Activated CD4-positive, alpha-beta T cell treated with anti-CD3 and anti-CD28 coated beads, Interleukin-2, amount 50 U/mL, for 16 hours (primary cell): ENCODE measurements around the gene PRSS3.
"Not testable (repeated sequence)": the region's sequence is repeated elsewhere in the genome, so short reads cannot be mapped to it uniquely, and the experiment has no call there.

Source experiments
- DNase-seq: peaks from one replicate; pipeline ENCODE4 v3.0.0-alpha.2; 2020

Gene PRSS3

DNA sequence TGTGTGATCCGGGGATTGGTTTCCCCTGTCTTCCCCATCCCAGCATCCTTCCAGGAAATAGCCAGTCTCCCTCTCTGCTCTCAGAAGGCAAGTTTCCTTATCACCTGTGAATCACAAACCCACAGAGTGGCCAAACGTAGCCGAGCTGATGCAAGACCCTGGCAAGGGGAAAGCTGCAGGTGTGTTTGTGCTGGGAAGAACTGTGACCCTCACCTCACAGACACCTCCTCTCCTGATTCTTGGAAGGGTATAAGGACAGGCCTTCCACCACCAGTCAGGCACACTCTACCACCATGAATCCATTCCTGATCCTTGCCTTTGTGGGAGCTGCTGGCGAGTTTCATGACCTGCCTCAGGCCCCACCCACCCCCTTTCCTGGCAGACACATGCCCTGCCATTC, at the start of gene PRSS3:
Gene PRSS3 (plus strand): TSS at position 281 of the 400 bp plus-strand sequence. CDS start 13 bp downstream, at position 294.
- no peak for DNase-seq

DNA sequence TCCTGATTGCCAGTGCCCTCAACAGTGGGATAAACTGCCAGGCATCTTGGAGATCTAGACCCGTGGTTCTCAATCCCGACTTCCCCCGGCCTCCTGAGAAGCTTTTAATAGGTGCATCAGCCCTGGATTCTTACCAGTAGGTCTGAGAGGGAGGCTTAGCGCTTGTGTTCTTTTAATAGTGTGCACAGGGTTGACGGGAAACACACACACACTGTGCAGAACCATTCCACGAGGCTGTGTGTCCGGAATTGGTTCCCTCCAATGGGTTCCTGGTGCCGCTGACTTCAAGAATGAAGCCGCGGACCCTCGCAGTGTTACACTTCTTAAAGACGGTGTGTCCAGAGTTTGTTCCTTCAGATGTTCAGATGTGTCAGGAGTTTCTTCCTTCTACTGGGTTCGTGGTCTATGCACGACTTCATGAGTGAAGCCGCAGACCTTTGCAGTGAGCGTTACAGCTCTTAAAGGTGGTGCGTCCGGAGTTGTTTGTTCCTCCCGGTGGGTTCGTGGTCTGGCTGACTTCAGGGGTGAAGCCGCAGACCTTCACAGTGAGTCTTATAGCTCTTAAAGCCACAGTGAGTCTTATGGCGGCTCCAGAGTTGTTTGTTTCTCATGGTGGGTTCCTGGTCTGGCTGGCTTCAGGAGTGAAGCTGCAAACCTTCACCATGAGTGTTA, 46.6 kb upstream of the PRSS3 start:
- DNase-seq: peak; percentile 39

DNA sequence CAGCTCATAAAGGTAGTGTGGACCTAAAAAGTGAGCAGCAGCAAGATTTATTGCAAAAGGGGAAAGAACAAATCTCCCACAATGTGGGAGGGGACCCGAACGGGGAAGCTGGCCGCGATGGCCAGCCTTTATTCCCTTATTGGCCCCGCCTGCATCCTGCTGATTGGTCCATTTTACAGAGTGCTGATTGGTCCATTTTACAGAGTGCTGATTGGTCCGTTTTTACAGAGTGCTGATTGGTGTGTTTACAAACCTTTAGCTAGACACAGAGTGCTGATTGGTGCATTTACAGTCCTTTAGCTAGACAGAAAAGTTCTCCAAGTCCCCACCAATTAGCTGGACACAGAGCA, 46.1 kb upstream of the PRSS3 start:
- DNase-seq: peak; percentile 17

DNA sequence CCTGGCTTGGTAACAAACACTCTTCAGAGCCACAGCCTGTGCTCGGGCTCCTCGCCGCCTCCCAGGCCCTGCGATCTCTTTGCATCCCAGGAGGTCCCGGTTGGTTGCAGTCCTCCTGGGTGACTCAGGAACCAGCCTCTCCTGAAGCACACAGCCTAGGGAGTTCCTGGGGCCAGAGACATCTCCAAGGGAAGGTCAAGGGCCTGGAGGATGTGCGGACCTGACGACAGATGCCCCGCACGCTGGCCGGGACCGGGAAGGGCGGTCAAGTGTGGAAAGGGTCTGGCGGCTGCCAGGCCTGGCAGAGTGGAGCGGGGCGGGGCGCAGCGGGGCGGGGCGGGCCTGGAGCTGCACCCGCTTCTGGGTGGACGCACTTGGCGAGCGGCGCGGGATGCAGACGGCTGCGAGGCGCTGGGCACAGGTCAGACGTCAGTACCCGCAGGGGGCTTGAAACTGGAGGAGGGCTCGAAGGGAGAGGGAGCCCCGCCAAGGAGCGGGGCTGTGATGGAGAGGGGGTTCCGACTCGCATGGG, 45.0 kb upstream of the PRSS3 start:
- DNase-seq: no peak

DNA sequence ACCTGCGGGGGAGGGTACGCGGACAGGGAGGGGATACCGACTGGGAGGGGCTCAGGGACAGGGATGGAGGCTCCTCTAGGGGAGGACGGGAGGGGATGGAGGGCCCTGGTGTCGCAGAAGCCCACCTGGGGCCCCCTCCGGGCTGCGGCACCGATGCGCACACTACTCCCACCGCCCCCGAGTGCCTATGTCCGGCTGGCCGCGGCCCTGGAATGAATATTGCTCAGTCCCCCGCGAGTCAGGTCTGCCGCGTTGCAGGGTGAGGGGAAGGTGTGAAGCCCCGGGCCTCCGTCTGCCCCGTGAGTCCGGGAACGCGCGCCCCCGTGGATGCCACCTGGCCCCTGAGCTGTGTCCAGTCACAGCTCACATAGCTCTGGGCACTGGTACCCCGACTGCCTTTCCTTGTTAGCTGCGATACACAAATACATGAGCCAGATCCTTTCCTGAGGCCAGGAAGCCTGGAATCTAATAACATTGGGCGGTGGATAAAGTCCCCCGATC, 44.5 kb upstream of the PRSS3 start:
- DNase-seq: no peak

DNA sequence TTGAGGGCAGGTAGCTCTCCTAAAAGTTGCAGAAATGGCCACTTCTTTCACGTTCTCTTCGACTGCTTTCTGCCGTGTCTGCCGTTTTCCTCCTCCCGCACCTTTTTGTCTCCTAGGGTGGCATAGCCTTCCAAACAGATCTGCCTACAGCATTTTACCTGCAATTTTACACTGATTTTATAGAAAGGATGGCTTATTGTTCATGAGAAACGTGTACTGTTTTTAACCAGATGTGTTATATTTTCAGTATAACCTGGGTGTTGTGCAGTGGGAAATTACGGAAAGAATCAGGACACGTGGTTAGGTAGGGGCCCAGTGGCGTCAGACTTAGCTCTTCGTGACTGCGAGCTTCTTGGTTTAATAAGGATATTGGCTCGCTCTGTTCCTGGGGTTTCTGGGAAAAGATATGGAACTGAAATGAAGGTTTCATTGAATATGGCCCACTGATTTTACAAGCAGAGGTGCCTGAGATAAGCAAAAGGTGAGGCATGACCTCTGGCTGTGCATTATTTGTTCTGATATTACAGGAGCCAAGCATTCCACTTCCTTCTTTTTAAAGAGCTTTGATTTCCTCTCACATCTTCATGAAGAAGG, 43.7 kb upstream of the PRSS3 start:
- no peak for DNase-seq

DNA sequence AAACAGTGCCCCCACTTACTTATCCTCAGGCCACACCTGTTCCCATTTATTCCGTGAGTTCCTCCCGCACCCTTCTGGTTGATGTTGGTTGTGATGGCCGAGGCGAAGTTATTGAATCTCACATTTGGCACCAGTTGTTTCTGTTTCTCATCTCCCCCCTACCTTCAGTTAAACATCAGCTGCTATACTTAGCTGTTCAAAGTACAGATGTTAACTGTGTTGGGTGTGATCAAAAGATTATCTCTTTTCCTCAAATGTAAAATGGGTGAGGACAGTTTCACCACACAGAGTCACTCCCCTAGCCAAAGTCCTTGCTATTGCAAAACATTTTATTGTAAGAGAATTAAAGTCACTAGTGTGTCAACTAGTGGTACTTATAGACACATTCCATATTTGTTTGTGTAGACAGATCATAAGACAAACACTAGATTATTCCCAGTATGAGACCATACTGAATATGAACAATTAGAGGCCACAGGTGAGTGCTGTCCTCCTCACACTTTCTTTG, 43.2 kb upstream of the PRSS3 start:
- no peak for DNase-seq

DNA sequence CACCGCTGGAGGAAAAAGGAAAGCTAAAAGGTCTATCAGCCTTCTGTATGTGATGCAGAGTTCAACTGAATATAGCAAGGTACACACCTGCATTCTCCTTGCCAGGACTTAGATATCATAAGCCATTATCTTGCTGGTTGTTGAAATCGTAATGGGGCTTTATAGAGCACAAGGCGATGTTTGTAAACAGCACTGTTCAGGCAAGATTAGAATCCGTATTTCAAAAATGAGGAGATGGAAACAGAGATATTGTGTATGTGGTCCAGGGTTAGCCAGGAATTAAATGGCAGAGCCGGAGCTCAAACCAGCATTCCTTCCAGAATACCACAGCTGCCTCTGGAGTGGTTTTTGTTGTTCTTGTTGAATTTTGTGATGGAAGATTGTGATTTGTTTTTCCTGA, 42.6 kb upstream of the PRSS3 start:
- not testable (repeated sequence) for DNase-seq

DNA sequence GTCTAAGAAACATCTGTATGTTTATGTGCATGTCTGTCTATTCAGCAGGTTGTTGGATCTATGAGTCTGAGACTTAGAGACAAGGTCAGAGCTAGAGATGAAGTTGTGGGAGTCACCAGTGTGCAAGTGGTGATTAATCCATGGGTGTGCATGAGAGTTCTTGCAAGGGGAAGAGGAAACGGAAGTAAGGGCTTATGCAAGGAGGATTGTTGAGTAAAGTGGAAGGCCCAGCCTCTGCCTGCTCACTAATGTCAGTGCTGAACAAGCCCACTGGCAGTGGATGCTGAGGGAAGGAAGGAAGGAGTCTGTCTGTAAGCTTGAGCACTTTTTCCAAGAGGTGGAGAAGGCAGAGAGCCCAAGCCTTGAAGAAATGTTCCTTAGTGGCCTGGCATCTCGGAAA, 35.7 kb upstream of the PRSS3 start:
- DNase-seq: not testable (repeated sequence)

DNA sequence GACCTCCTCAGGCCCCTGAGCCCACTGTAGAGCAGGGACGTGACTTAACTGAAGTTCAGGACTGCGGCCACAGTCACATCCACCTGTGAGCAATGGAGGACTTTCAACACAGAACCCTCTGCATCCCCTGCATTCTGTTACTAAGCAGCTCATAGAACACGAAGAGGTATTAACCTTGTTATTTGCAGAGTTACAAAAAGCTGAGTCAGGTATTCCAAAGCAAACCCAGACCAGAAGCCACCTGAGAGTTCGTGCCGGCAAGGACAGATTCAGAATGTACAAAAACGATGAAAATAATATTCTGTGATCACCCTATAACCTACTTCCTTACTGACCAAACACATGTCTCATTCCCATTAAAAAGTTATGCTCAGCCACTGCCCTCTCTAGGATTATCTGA, 33.0 kb upstream of the PRSS3 start:
- DNase-seq: no peak

DNA sequence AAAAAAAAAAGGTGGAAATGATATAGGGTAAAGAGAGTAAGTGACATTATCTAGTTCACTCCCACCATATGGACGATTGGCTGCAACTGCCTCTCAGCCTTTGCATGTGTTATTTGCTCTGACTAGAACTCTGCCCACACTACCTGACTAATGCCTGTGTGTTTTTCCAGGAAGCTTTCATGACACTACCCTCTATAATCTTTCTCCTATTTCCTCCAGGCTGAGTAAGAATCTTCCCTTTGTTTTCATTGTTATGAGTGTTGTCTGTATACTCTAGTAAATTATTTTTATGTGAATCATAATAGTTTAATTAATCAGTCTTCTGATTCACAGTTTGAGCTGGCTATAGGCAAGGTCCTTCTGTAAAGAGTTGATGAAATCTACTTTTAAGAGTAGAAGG, 31.7 kb upstream of the PRSS3 start:
- not testable (repeated sequence) for DNase-seq

DNA sequence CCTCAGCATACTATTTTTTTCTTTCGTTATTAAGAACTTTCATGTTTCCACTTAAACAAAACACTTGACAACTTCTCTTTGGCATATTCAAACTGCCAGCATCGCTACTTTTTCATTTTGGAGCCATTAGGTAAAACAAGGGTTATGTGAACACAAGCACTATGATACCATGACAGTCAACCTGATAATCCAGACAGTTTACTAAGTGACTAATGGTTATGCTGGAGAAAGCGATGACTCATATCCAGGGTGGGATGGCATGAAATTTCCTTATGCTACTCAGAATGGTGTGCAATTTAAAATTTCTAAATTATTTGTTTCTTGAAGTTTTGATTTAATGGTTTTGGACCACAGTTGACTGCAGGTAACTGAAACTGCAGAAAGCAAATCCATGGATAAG, 29.9 kb upstream of the PRSS3 start:
- DNase-seq: peak; percentile 14

DNA sequence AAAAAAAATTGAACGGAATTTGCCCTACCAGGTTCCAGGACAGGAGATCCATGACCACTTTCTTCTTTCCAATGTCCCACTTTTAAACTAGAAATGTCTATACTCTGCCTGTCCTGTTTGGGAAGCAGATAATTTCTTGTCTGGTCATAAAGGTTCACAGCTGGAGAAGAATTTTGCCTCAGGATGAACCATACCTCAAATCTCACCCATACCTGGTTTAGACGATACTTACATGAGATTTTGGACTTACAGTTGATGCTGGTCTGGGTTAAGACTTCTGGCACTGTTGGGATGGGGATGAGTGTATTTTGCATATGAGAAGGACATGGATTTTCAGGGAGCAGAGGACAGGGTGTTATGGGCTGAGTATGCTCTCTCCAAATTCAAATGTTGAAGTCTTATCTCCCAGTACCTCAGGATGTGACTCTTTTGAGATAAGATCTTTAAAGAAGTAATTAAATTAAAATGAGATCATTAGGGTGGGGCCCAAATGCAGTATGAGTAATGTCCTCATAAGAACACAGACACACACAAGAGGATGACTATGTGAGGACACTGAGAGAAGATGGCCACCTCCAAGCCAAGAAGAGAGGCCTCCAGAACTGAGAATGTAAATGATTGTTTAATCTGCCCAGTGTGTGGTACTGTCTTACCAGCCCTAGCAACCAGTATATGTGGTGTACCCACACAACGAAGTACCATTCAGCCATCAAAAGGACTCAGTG, 25.0 kb upstream of the PRSS3 start:
- DNase-seq: not testable (repeated sequence)

DNA sequence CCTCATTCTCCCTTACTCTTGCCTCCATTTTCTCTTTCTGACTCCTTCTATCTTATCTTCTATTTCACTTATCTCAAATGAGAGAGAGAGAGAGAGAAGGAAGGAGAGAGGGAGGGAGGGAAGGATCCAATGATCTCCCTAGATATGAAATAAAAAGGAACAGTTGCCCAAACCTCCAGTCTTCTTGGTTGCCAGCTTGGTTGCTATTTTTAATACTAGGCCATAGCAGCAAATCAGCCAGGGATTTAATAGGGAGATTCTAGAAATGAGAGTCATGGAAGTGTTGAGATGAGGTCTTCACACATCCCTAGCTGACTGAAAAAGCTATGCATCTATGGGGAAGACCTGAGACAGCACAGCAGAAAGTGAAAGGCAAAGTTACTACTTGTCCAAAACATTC, 22.2 kb upstream of the PRSS3 start:
- DNase-seq: not testable (repeated sequence)

DNA sequence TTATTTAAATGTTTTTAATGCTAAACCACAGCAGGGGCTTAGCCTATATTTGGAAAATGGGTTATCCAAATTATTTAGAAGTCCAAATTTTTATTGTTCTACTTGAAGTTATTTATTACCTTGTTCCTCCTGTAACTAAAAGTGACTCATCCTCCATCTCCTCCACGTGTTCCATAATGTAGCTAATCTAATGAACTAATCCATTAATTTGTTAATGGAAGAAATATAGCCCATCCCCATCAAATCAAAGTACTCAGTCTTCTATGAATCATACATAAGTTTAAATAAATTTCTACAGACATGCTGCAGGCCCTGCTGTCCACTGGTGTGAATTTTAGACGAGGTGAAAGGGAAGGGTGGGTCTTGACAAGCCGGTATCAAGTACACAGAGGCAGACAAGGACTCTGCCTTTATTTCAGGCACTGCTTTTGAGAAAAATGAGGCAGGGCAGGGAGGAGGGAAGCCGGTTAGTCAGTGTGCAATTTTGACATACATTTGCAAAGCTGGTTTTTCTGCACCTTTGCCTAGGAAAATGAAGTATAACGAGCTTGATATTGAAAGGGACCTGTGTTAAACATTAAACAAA, 21.2 kb upstream of the PRSS3 start:
- DNase-seq: not testable (repeated sequence)

DNA sequence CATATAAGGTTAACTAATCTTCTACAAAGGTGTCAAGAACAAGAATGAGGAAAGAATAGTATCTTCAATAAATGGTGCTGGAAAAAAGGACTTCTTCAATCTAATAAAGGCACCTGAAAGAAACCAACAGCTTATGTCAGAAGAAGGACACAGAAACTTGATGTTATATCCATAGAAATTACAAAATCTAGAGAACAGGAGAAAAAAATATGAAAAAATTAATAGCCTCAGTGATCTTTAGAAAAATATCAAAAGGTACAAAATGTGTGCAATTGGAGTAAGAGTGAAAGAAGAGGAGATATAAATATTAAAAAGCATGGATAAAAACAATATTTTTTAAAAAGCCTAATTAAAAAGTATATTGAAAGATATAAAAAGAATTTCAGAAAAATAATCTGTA, 18.8 kb upstream of the PRSS3 start:
- DNase-seq: no peak

DNA sequence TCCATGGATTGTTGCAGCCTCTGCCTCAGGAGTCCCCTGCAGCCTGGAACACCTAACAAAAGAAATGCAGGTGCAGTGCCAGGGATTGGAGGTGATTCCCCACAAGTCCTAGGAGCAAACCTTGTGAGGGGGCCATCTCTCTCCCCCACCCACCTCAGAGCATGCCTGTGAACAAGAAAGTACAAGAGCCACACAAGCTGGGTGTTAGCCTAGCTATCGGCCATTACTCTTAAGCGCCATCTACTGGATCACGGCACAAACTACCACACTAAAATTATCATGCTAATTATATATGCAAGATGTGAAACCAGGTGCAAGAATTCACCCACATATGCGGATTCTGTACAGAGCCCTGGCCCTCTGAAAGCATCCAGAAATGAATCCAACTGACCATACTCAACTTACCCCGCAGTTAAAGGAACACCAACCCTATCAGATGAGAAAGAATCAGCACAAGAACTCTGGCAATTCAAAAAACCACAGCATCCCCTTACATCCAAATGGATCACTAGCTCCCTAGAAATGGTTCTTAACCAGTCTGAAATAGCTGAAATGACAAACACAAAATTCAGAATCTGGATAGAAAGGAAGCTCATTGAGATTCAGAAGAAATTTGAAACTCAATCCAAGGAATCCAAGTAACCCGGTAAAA, 16.5 kb upstream of the PRSS3 start:
- DNase-seq: peak; percentile 74

DNA sequence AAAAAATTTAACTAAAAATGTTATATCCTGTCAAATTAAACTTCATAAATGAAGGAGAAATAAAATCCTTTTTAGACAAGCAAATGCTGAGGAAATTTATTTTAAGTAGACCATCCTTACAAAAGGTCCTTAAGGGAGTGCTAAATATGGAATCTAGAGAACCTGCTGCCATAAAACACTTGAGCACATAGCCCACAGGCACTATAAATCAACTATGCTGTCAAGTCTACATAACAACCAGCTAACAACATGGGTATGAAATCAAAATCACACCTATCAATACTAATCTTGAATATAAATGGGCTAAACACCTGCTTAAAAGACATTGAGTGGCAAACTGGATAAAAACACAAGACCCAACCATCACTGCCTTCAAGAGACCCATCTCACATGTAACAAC, 15.1 kb upstream of the PRSS3 start:
- no peak for DNase-seq

DNA sequence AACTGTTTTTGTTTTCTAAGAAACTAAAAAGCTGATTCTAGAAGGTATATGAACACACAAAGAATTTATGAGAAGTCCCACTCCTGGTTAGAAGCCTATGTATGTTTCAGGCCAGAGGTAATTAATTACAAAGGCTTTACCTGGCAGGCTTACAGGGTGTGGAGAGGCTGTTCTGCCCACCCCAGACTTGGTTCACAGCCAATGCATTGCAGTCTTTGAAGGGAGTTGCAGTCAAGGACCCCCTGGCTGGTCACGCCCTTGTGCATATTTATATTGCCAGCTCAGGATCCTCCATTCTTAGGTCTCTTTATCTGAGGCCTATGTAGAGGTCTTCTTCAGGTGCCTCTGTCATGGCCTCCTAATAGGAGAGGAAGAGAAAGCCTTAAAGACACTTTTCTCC, 13.6 kb upstream of the PRSS3 start:
- no peak for DNase-seq

DNA sequence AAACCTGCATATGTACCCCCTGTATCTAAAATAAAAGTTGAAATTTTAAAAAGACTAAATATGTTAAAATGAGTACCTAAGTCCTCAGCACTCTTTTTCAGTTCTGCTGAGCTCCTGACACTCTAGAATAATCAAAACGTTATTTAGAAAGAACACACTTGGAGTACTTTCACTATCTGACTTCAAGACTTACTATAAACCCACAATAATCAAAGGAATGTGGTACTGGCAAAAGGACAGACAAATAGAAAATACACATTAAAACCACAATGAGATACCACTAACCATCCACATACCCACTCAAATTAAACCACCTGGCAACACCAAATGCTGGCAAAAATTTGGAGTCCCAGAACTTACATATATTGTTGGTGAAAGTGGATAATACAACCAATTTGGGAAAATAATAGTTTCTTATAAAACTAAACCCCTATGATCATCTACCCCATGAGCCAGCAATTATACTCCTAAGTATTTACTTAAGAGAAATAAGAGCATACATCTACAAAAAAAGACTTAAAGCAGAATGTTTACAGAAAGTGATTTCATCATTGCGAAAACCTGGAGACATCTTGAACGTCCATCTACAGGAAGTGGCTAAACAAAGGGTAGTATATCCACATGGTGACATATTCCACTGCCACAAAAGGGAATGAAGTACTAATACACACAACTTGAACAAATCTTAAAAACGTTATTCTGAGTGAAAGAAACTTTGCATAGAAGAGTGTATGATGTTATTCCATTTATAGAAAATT, 12.8 kb upstream of the PRSS3 start:
- DNase-seq: no peak

DNA sequence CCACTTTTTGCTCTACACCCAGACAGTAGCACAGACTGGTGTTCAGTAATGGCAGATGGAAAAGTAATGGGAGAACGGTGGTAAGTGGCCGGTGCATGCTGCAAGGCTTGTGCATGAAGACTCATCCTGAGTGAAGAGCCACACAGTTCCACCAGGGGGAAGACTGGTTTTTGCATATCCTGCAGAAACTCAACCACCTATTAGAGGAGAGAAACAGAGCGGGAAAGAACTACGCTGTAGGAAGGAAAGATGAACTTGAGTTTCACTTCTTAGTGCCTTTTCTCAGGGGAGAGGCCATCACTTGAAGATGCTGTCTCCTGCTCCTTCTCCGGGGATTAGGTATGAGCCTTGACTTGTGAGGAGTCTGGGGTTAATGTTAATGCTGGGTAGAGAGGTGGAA, 9.4 kb upstream of the PRSS3 start:
- DNase-seq: no peak

DNA sequence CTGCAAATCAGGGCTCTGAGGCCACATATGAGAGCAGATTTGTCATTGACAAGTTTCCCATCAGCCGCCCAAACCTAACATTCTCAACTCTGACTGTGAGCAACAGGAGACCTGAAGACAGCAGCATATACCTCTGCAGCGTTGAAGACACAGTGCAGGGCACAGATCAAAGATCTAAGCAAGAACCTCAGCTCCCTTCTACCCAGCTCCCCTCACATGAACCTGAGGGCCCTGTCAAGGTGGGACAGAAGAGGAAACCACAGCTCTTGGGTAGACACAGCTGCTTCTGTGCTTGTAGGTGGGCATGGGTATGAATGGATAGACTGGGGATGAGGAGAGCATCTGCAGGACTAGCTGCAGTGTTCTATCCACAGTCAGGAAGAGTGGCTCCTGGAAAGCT, 8.7 kb upstream of the PRSS3 start:
- no peak for DNase-seq
